Activated CD4-positive, CD25-positive, alpha-beta regulatory T cell (primary cell): Measurements from ENCODE around the gene SNX32.

Experiments
- DNase-seq, 4 experiments: peaks; one replicate each; lab custom pipeline; 2025; lab: John Stamatoyannopoulos, UW

Gene SNX32

DNA sequence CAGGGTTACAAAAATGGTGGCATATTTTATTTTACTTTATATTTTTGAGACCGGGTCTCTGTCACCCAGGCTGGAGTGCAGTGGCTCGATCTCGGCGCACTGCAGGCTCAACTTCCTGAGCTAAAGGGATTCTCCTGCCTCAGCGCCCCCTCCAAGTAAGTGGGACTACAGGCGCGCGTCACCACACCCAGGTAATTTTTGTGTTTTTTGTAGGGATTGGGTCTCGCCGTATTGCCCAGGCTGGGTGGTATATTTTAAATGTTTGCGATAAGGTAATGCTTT, 67.1 kb downstream of the SNX32 start:
- no peak for DNase-seq

DNA sequence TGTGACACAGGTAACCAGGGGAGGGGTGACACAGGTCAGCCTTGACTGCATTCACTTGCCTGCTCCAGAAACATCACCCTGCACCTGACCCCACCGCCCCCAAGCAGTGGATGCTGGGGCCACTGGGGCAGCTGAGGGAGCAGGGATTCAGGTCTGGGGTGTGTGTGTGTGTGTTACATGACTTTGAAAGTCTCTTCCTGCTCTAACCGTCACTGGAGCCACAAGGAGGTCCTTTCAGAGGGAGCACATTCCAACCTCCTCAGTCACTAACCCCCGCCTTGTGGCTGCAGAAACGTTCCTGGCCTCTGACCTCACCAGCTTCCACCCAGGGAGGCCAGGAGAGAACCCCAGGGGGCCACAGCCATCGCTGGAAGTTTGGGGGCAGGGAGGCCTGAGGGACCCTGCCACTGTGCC, 69.3 kb downstream of the SNX32 start:
- no peak for DNase-seq
